Measurements from ENCODE around the gene OR51B2. TPM values are rescaled to one million over a fixed set of nuclear protein-coding genes. Genes with fewer than 3 reads are reported as not detected.

The OR51B2 gene
- total RNA-seq, 1 experiment from 2014 or later: not detected

GRCh38 chr11:5279471-5280090 is 44.5 kb downstream of the OR51B2 start:
- Histone ChIP-seq H3K79me1 (ENCODE audit: insufficient read depth, low read depth, low read length, poor library complexity, severe bottlenecking) (no peaks in the 10 kb centered on the region), H4K8ac (replicated peaks; ENCODE audit: insufficient read length, low read depth, low read length) (no peak overlapping the region), H3K4me1 (ENCODE audit: insufficient read depth, low read length) (no peaks in the 10 kb centered on the region), H2BK120ac (ENCODE audit: low read depth, low read length, poor library complexity, severe bottlenecking) (no peak overlapping the region), H3K14ac (ENCODE audit: insufficient read depth, low read length) (no peak overlapping the region), H2BK20ac (ENCODE audit: low read depth, low read length, poor library complexity, severe bottlenecking) (no peak overlapping the region), H4K20me1 (ENCODE audit: control insufficient read depth, insufficient read depth, insufficient read length) (no peaks in the 10 kb centered on the region), H3K9me3 (ENCODE audit: control insufficient read depth, low read depth, low read length) (no peaks in the 10 kb centered on the region), H3K4me2 (ENCODE audit: insufficient read depth, insufficient read length, low read length) (no peak overlapping the region), H3K79me2 (ENCODE audit: insufficient read depth, low read length) (no peaks in the 10 kb centered on the region), H2BK5ac (ENCODE audit: insufficient read length, low read length) (no peak overlapping the region), H3K4ac (ENCODE audit: low read depth, low read length) (no peak overlapping the region), H3T11ph (ENCODE audit: low read length) (no peak overlapping the region), H3K23me2 (ENCODE audit: insufficient read length, low read depth, low read length, poor library complexity, severe bottlenecking) (no peaks in the 10 kb centered on the region), H4K91ac (ENCODE audit: insufficient read length, low read depth, low read length) (no peak overlapping the region), H4K5ac (ENCODE audit: insufficient read length, low read depth, low read length) (no peak overlapping the region), H2AK5ac (ENCODE audit: insufficient read length, low read length) (no peak overlapping the region), H3K9ac (ENCODE audit: extremely low read depth, insufficient read length, low read length) (no peak overlapping the region), H3K23ac (ENCODE audit: insufficient read length, low read depth, low read length) (no peak overlapping the region), H3K18ac (ENCODE audit: insufficient read length, low read depth, low read length) (no peak overlapping the region), H3K27ac (ENCODE audit: insufficient read length, low read depth, low read length) (no peak overlapping the region), H2BK15ac (ENCODE audit: low read depth, low read length) (no peak overlapping the region), H2AFZ (ENCODE audit: low read length) (no peak overlapping the region), H2BK12ac (ENCODE audit: insufficient read length, low read depth, low read length) (no peak overlapping the region), H3K27me3 (ENCODE audit: insufficient read depth, low read length) (no peaks in the 10 kb centered on the region), H3K56ac (ENCODE audit: insufficient read length, low read depth, low read length) (no peak overlapping the region)
- no peak for DNase-seq
- Mint-ChIP-seq H3K27me3 (ENCODE audit: low read depth) (no peaks in the 10 kb centered on the region; the same call in 1 of the 2 replicates), H3K36me3 (ENCODE audit: insufficient read depth in 1 of 3, low read depth in 3 of 3) (no peaks in the 10 kb centered on the region; a peak in 1 of 7 replicates), H3K27ac (no peak overlapping the region), H3K4me3 (no peak overlapping the region), H3K4me1 (peaks cover 6 to 8% of the 10 kb centered on the region in 2 experiments), H3K9me3 (no peaks in the 10 kb centered on the region)
- no peak for TF ChIP-seq CTCF (conservative IDR thresholded peaks at IDR 0.05)
- WGBS (ENCODE audit: extremely low coverage, insufficient read length, low lambda C conversion rate): no CpG with 5 or more reads among the region's 4 CpGs
